Lower leg skin (tissue), 4 donors: Measurements from ENCODE around the gene NUDT22. TPM values are rescaled to one million over a fixed set of nuclear protein-coding genes. Genes with fewer than 3 reads are reported as not detected.

Experiments
- DNase-seq, 2 donors: peaks; one replicate each; pipeline ENCODE4 v3.0.0-alpha.2; 2019; ENCODE audit warnings: low spot score in 2 of 2
- H3K4me3 ChIP-seq: fragments of 200-600 bp; sonication (generic); 2 replicates; pipeline ENCODE4 v1.5.1; 2017; ENCODE audit warnings: mild to moderate bottlenecking, low read depth; ENCODE audit not compliant: poor library complexity, severe bottlenecking
- CTCF ChIP-seq, 3 donors: fragments of 450-650 bp; IDR thresholded peaks; one replicate each; pipeline ENCODE4 v1.5.1; 2016; ENCODE audit warnings: antibody characterized with exemption in 3 of 3, mild to moderate bottlenecking in 3 of 3, moderate library complexity in 2 of 3
- POLR2A ChIP-seq, 2 donors: fragments of 450-650 bp; IDR thresholded peaks; one replicate each; pipeline ENCODE4 v1.6.1; 2016 to 2017; ENCODE audit warnings: antibody characterized with exemption in 2 of 2, mild to moderate bottlenecking in 1 of 2, moderate library complexity in 1 of 2
- WGBS, 2 donors: methylation state at CpG; one replicate each; pipeline ENCODE4 v1.1.5; 2018; 5-methylcytosine and 5-hydroxymethylcytosine counted together
- intact Hi-C: fragments of 100-400 bp; cut with DNase I; formaldehyde crosslinking; loops from one replicate; pipeline ENCODE4 v1.15.0; 2023; ENCODE audit warnings: low total_unique reads
- total RNA-seq, 4 donors: library from RNA; depleted of rRNA; stranded (reverse); fragments of >200 nt; gene quantifications; one replicate each; pipeline ENCODE4 v1.1.0, GENCODE V29; 2016

NUDT22 gene
- total RNA-seq, 4 donors from 2014 or later = 44.7 to 75.6 (median 68.3) TPM

GRCh38 chr11:64192434-64192833, 33.6 kb upstream of the NUDT22 start:
- 83 to 86% methylated on average over 5 of the region's 5 CpGs for WGBS, 2 donors
- H3K4me3 ChIP-seq = no peak overlapping the region
- DNase-seq = no peak
- intact Hi-C loops = no loop called here
- TF ChIP-seq POLR2A (IDR thresholded peaks at IDR 0.05) (no peak), CTCF (IDR thresholded peaks at IDR 0.05) (no peak)

- no peak overlapping the region for H3K4me3 ChIP-seq
- no peak for DNase-seq
- no peak for TF ChIP-seq CTCF (IDR thresholded peaks at IDR 0.05)
- TF ChIP-seq POLR2A (IDR thresholded peaks at IDR 0.05) = no peak
- WGBS, 2 donors = 77 to 80% methylated on average over 9 of the region's 9 CpGs
- intact Hi-C loops = no loop called here
These were observed 29.4 kb upstream of the NUDT22 start for GRCh38 chr11:64196626-64197025.

- 93 to 96% methylated on average over 2 of the region's 2 CpGs for WGBS, 2 donors
- TF ChIP-seq CTCF (IDR thresholded peaks at IDR 0.05) = no peak
- no peak for TF ChIP-seq POLR2A (IDR thresholded peaks at IDR 0.05)
- DNase-seq = no peak
- intact Hi-C loops = no loop called here
- H3K4me3 ChIP-seq = no peak overlapping the region
These were observed 27.6 kb upstream of the NUDT22 start for GRCh38 chr11:64198511-64198910.

GRCh38 chr11:64201543-64201942, 24.5 kb upstream of the NUDT22 start:
- no peak overlapping the region for H3K4me3 ChIP-seq
- intact Hi-C loops = no loop called here
- DNase-seq = no peak
- TF ChIP-seq POLR2A (IDR thresholded peaks at IDR 0.05) (no peak), CTCF (IDR thresholded peaks at IDR 0.05) (no peak)
- WGBS, 2 donors = 77 to 81% methylated on average over 3 of the region's 3 CpGs

- no peak for DNase-seq
- no peak overlapping the region for H3K4me3 ChIP-seq
- TF ChIP-seq POLR2A (IDR thresholded peaks at IDR 0.05) (no peak), CTCF (IDR thresholded peaks at IDR 0.05) (no peak)
- intact Hi-C loops = no loop called here
- 94% methylated on average over 9 of the region's 9 CpGs for WGBS, 2 donors
These were observed 23.1 kb upstream of the NUDT22 start for GRCh38 chr11:64202992-64203391.

GRCh38 chr11:64203421-64204079, 22.5 kb upstream of the NUDT22 start:
- TF ChIP-seq POLR2A (IDR thresholded peaks at IDR 0.05) (no peak), CTCF (IDR thresholded peaks at IDR 0.05) (no peak)
- H3K4me3 ChIP-seq = no peak overlapping the region
- intact Hi-C loops = no loop called here
- no peak for DNase-seq
- 90 to 92% methylated on average over 27 of the region's 27 CpGs for WGBS, 2 donors
